Measurements from ENCODE around the gene EYS. TPM values are rescaled to one million over a fixed set of nuclear protein-coding genes. Genes with fewer than 3 reads are reported as not detected.

The EYS gene
- total and polyA plus RNA-seq, 4 donors, result 0.08 to 0.63 (median 0.36) TPM

DNA sequence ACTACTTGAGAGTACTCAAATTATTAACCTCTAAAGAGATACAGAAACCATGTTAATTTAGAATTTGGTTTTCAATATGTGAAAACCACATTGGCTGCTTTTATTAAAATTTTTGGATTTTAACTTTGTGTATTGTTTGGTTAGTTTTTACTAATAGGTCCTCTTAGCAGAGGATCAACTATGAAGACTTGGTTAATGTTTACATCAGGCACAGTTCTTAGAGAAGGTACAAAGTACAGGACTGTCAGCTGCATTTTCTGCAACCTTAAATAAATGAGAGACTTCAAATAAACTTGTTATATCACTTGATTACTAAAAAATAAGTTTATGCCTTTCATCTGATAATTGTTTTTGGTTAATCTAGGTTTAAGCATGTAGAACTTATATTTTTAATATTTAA lies 1982.3 kb downstream of the EYS start (continued):
- TF ChIP-seq, protein P1, sequence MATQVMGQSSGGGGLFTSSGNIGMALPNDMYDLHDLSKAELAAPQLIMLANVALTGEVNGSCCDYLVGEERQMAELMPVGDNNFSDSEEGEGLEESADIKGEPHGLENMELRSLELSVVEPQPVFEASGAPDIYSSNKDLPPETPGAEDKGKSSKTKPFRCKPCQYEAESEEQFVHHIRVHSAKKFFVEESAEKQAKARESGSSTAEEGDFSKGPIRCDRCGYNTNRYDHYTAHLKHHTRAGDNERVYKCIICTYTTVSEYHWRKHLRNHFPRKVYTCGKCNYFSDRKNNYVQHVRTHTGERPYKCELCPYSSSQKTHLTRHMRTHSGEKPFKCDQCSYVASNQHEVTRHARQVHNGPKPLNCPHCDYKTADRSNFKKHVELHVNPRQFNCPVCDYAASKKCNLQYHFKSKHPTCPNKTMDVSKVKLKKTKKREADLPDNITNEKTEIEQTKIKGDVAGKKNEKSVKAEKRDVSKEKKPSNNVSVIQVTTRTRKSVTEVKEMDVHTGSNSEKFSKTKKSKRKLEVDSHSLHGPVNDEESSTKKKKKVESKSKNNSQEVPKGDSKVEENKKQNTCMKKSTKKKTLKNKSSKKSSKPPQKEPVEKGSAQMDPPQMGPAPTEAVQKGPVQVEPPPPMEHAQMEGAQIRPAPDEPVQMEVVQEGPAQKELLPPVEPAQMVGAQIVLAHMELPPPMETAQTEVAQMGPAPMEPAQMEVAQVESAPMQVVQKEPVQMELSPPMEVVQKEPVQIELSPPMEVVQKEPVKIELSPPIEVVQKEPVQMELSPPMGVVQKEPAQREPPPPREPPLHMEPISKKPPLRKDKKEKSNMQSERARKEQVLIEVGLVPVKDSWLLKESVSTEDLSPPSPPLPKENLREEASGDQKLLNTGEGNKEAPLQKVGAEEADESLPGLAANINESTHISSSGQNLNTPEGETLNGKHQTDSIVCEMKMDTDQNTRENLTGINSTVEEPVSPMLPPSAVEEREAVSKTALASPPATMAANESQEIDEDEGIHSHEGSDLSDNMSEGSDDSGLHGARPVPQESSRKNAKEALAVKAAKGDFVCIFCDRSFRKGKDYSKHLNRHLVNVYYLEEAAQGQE (IDR thresholded peaks at IDR 0.05), result no peak
- peak; percentile 6 for TF ChIP-seq FOXA2 (IDR thresholded peaks at IDR 0.05)

DNA sequence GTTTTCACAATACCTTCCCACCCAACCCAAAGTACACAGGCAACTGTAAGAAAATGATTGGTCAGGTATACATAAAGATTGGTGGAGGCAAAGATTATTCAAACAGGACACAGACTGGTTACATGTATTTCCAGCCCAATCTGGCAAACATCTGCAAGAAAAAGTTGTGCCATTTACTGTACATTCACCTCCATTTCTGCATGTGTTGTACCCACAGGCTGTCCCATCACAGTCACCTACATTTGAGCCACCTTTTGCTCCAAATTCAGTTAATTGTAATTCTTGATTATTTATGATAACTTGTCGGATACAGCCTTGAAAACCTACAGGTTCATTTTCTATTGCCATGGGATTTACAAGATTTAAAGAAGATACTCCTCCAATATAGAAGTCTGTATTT lies 1985.8 kb downstream of the EYS start:
- no peak overlapping the region for H3K27ac ChIP-seq (ENCODE audit: low read depth in 1 of 2, low read length in 2 of 2)
- DNase-seq (ENCODE audit: low spot score), result no peak
- H3K36me3 ChIP-seq (ENCODE audit: control insufficient read depth in 4 of 4, insufficient read depth in 3 of 4, low read depth in 1 of 4, low read length in 3 of 4), result peaks cover 0 to 1% (median 0%) of the 10 kb centered on the region in 4 donors
- 99% methylated on average over 1 of the region's 1 CpG for WGBS
- no peaks in the 10 kb centered on the region for H3K9me3 ChIP-seq (ENCODE audit: control insufficient read depth in 4 of 4, low read length in 3 of 4)
- no peak overlapping the region for H3K9ac ChIP-seq (ENCODE audit: low read depth in 1 of 2, low read length in 2 of 2)
- H3K4me3 ChIP-seq (ENCODE audit: low read depth in 1 of 3, low read length in 3 of 3), result no peak overlapping the region
- peaks cover 1 to 13% (median 8%) of the 10 kb centered on the region in 4 donors for H3K4me1 ChIP-seq (ENCODE audit: control insufficient read depth in 4 of 4, insufficient read depth in 4 of 4, low read length in 3 of 4)
- H3K27me3 ChIP-seq (ENCODE audit: control insufficient read depth in 4 of 4, insufficient read depth in 4 of 4, low read length in 3 of 4), result no peaks in the 10 kb centered on the region
- TF ChIP-seq HNF4G (IDR thresholded peaks at IDR 0.05) (no peak), YY1 (IDR thresholded peaks at IDR 0.05) (no peak), JUND (IDR thresholded peaks at IDR 0.05) (no peak), RXRA (IDR thresholded peaks at IDR 0.05) (no peak), SP1 (IDR thresholded peaks at IDR 0.05) (no peak), HNF4A (conservative IDR thresholded peaks at IDR 0.05) (no peak), RAD21 (IDR thresholded peaks at IDR 0.05) (no peak), EGR1 (IDR thresholded peaks at IDR 0.05; ENCODE audit: low read depth in 2 of 2) (no peak), GABPA (IDR thresholded peaks at IDR 0.05 in 1 of 2, conservative IDR thresholded peaks at IDR 0.05 in 1 of 2) (no peak), NR2F2 (IDR thresholded peaks at IDR 0.05) (no peak)
- TF ChIP-seq, protein P2, sequence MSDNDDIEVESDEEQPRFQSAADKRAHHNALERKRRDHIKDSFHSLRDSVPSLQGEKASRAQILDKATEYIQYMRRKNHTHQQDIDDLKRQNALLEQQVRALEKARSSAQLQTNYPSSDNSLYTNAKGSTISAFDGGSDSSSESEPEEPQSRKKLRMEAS (IDR thresholded peaks at IDR 0.05), result no peak
- TF ChIP-seq, protein P3, sequence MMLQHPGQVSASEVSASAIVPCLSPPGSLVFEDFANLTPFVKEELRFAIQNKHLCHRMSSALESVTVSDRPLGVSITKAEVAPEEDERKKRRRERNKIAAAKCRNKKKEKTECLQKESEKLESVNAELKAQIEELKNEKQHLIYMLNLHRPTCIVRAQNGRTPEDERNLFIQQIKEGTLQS (IDR thresholded peaks at IDR 0.05), result no peak

DNA sequence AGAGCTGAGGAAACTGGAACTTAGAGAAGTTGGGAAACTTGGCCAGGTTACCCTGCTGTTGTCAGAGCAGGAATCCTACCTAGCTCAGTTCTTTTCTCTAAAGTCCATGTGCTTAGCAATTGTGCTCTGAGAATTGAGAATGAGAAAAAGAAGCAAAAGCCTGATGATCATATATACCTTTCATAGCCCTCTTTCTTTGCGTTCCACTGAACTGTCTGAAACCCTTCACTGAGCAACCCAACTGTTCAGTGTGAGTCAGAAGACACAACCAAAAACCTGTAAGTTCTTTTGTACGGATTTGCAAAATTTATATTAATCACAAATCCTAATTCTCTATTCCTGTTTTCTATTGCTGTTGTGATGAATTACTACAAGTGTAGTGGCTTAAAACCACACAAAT lies 1990.9 kb downstream of the EYS start:
- WGBS, result 97% methylated on average over 2 of the region's 2 CpGs
- Histone ChIP-seq H3K27ac (ENCODE audit: low read depth in 1 of 2, low read length in 2 of 2) (no peak overlapping the region), H3K9ac (ENCODE audit: low read depth in 1 of 2, low read length in 2 of 2) (no peak overlapping the region), H3K4me1 (ENCODE audit: control insufficient read depth in 4 of 4, insufficient read depth in 4 of 4, low read length in 3 of 4) (no peaks in the 10 kb centered on the region), H3K4me3 (ENCODE audit: low read depth in 1 of 3, low read length in 3 of 3) (no peak overlapping the region), H3K27me3 (ENCODE audit: control insufficient read depth in 4 of 4, insufficient read depth in 4 of 4, low read length in 3 of 4) (no peaks in the 10 kb centered on the region), H3K36me3 (ENCODE audit: control insufficient read depth in 4 of 4, insufficient read depth in 3 of 4, low read depth in 1 of 4, low read length in 3 of 4) (peaks cover 9 to 24% (median 22%) of the 10 kb centered on the region in 4 donors), H3K9me3 (ENCODE audit: control insufficient read depth in 4 of 4, low read length in 3 of 4) (no peaks in the 10 kb centered on the region)
- no peak for DNase-seq (ENCODE audit: low spot score)
- no peak for TF ChIP-seq JUND (IDR thresholded peaks at IDR 0.05)
- TF ChIP-seq, protein P3 (IDR thresholded peaks at IDR 0.05), result no peak
- TF ChIP-seq RAD21 (IDR thresholded peaks at IDR 0.05), result no peak
- TF ChIP-seq GABPA (IDR thresholded peaks at IDR 0.05 in 1 of 2, conservative IDR thresholded peaks at IDR 0.05 in 1 of 2), result no peak
- TF ChIP-seq NR2F2 (IDR thresholded peaks at IDR 0.05), result no peak
- no peak for TF ChIP-seq HNF4G (IDR thresholded peaks at IDR 0.05)
- no peak for TF ChIP-seq RXRA (IDR thresholded peaks at IDR 0.05)
- no peak for TF ChIP-seq SP1 (IDR thresholded peaks at IDR 0.05)
- TF ChIP-seq TAF1 (conservative IDR thresholded peaks at IDR 0.05), result no peak
- TF ChIP-seq, protein P1 (IDR thresholded peaks at IDR 0.05), result no peak
- no peak for TF ChIP-seq YY1 (IDR thresholded peaks at IDR 0.05)
- no peak for TF ChIP-seq FOXA2 (IDR thresholded peaks at IDR 0.05)
- TF ChIP-seq, protein P4, sequence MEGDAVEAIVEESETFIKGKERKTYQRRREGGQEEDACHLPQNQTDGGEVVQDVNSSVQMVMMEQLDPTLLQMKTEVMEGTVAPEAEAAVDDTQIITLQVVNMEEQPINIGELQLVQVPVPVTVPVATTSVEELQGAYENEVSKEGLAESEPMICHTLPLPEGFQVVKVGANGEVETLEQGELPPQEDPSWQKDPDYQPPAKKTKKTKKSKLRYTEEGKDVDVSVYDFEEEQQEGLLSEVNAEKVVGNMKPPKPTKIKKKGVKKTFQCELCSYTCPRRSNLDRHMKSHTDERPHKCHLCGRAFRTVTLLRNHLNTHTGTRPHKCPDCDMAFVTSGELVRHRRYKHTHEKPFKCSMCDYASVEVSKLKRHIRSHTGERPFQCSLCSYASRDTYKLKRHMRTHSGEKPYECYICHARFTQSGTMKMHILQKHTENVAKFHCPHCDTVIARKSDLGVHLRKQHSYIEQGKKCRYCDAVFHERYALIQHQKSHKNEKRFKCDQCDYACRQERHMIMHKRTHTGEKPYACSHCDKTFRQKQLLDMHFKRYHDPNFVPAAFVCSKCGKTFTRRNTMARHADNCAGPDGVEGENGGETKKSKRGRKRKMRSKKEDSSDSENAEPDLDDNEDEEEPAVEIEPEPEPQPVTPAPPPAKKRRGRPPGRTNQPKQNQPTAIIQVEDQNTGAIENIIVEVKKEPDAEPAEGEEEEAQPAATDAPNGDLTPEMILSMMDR (IDR thresholded peaks at IDR 0.05; ENCODE audit: low read depth, low read length, missing input control), result no peak
- no peak for TF ChIP-seq EGR1 (IDR thresholded peaks at IDR 0.05; ENCODE audit: low read depth in 2 of 2)
- TF ChIP-seq, protein P2 (IDR thresholded peaks at IDR 0.05), result no peak
- TF ChIP-seq HNF4A (conservative IDR thresholded peaks at IDR 0.05), result no peak
- TF ChIP-seq, protein P5, sequence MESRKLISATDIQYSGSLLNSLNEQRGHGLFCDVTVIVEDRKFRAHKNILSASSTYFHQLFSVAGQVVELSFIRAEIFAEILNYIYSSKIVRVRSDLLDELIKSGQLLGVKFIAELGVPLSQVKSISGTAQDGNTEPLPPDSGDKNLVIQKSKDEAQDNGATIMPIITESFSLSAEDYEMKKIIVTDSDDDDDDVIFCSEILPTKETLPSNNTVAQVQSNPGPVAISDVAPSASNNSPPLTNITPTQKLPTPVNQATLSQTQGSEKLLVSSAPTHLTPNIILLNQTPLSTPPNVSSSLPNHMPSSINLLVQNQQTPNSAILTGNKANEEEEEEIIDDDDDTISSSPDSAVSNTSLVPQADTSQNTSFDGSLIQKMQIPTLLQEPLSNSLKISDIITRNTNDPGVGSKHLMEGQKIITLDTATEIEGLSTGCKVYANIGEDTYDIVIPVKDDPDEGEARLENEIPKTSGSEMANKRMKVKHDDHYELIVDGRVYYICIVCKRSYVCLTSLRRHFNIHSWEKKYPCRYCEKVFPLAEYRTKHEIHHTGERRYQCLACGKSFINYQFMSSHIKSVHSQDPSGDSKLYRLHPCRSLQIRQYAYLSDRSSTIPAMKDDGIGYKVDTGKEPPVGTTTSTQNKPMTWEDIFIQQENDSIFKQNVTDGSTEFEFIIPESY (IDR thresholded peaks at IDR 0.05), result no peak
